GM18508 (cell line): ENCODE measurements around the gene KCTD15.

Source experiments
- ATAC-seq: cut with Tn5 transposase; IDR thresholded peaks from one replicate; pipeline ENCODE4 v1.9.1; 2021; ENCODE audit warnings: moderate number of reproducible peaks; ENCODE audit not compliant: insufficient read depth, unreplicated experiment

Gene KCTD15

DNA sequence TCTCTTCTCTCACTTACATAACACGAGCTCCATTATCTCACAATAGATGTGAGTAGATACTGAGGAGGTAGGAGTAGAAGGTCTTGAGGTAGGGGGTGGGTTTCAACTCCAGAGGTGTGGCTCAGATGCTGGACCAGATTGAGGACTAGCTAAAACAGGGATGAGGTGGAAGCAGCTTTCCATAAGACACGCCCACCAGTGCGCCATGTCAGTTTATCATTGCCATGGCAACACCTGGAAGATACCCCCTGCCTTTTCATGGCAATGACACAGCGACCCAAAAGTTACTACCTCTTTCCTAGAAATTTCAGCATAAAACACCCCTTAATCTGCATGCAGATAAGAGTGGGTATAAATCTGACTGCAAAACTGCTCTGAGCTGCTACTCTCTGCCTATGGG, 44.1 kb downstream of the KCTD15 start:
- ATAC-seq: no peak

DNA sequence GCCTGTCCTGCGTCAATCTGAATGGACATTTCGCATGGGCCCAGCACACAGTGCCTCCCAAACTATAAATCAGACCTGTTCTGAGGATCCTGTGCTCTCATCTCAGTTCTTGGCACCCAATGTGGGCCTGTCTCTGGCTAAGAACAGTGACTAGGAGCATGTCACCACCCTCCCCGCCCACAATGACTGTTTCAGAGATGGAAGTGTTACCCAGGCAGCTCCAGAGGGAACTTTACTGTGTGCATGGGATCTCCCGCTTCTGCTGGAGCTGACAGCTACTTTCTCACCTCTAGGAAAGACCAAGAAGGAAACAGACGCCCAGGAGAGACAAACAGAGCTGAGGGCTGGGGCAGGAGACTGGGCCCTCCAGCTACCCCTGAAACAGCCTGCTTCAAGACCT, 45.0 kb downstream of the KCTD15 start:
- no peak for ATAC-seq

DNA sequence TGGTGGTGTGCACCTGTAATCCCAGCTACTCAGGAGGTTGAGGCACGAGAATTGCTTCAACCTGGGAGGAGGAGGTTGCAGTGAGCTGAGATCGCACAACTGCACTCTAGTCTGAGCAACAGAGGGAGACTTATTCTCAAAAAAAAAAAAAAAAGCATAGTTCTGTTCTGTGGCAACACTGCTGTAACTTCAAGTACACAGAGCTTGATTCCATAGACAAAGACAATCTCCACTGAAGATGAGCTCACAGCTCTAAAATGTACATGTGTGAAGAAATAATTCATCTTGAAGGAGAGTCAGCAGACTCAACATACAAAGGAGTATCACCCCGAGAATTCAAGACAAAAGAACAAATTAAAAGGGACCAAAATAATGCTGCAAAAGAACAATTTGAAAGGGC, 47.8 kb downstream of the KCTD15 start:
- no peak for ATAC-seq

DNA sequence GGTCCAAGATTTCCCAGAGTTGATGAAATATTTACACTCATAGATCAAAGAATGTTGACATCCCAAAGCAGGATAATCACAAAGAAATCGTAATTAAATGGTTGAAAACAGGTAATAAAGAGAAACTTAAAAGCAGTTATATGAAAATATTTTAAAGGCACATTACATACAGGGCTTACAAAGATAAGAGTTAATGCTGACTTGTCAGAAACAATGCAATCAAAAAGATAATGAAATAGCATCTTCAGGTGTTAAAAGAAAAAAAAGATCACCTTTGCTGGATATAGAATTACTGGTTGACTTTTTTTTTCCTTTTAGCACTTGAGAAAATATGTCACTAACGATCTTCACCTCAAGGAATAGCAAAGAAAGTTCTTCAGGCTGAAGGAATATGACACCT, 48.8 kb downstream of the KCTD15 start:
- ATAC-seq: no peak

DNA sequence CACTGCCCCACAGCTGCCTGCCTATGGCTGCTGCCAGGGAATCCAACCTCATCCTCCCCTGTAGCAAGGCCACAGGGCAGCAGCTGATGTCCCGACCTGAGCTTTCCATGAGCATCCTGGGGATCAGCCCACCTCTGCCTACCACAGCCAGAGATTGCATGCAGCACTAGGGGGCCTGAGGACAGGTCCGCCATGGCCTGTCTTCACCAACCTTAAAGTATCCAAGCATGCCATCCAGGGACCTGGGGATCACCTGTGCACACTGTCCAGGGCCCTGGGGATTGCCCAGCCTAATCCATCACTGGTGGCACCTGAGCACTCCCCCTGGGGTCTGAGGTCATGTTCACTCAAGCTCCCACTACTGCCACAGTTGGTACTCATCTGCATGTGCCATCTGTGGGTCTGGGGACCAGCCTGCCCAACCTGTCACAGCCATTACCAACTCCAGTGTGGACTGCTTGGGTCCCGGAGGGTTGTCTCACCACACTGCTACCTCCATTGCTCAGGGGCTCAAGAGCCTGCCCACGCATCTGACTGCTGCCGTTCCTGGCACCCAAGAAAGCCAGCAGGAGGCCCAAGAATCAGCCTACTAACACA, 53.0 kb downstream of the KCTD15 start:
- ATAC-seq: no peak

DNA sequence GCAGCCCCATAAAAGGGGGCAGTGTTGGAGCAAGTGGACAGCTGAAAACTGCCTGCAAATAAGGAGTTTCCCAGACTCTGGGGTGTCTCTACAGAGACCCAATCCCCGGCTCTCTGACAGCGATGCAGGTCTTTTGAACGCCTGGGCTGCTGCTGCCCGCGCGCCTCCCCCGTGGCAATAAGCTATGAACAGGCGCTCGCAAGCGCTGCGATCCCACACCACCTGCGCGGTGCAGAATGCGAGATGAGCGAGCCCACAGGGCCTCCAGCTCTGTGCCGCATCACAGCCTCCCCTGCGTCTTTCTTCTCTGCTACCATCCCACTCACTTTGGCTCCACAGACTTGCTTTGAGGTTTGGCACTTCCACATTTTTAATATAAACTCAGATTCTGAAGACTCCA, 62.3 kb downstream of the KCTD15 start:
- ATAC-seq: no peak

DNA sequence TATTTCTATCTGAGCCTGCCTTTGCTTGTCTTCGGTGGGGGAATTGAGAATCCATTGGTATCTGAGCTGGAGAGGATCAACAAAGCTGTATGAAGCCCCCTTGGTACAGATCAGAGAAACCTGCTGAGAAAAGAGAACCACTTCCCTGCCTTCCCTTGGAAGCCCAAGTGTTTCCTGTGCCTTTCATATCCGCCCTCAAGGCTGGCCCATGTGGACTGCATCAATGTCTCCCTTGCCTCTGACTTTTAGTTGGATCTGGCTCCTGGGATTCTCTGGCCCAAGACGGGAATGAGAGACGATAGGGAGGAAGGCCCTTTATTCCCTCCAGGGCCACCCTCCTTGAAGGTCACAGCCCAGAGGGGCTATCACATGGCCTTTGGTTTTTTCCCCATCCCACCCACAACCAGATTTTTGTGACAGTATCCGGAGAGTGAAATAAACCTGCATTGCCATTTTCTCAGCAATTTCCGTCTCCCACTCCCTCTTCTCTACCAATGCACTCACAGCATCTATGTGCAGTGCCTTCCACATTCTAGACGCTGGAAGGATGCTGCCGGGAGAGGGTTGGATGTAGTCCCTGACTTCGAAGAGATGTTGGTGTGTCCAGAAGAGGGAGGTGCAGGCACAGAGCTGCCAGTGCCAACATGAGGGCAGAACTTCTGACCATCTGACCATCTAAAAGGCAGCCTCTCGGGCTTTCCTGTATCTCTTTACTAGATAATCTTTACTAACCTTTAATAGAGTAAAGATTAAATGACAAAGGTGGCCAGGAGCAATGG, 63.8 kb downstream of the KCTD15 start:
- ATAC-seq: no peak

DNA sequence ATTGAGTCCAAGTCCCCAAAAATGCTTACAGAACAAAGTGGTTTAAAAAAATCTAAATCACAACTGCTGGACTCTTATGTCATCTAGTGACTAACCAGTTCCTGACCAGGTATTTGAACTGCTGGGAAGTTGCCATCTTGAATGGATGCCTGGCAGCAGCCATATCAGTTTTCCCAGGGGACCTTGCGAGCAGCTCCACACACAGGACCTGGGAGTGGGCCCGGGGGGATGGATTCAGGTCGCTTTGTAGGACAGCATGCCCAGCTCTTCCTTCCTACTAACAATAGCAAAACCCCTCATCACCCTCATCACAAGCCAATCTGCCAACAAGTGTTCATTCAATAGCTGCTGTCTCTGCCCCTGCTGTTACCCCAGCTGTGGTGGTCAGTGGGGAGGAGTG, 65.3 kb downstream of the KCTD15 start:
- no peak for ATAC-seq

DNA sequence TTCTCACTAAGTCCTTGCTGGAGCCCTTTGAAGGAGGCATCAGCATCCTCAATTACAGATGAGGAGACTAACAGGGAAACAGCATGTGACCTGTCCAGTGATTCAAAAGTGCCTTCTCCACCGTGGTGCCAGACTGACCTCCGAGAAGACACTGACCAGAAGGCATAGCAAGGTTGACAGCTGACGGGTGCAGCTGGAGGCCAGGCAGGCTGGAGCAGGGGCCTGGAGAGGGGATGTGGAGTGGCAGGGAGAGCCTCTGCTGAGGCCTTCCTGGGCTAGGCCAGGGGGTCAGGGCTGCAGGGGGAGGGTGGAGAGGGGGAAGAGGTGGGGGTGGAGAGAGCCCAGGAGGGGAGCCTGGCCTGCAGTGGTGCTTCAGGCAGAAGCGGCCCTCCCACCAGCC, 66.3 kb downstream of the KCTD15 start:
- no peak for ATAC-seq

DNA sequence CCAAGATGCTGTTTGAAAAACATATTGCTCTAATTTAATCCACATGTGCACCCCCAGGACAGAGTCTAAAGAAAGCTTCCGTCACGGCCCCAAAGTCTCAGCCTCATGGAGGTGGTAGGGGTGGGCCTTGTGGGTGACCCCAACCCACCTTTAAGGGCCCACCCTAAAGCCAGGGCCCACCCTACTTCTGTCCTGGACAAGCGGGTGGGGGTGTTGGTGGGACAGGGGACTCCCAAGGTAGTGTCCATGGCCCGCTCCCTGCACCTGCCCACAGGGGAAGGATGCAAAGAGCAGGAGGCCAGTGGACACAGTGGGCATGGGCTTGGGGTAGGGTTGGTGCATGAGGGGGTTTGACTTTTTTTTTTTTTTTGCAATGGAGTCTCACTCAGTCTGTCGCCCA, 66.8 kb downstream of the KCTD15 start:
- ATAC-seq: no peak

DNA sequence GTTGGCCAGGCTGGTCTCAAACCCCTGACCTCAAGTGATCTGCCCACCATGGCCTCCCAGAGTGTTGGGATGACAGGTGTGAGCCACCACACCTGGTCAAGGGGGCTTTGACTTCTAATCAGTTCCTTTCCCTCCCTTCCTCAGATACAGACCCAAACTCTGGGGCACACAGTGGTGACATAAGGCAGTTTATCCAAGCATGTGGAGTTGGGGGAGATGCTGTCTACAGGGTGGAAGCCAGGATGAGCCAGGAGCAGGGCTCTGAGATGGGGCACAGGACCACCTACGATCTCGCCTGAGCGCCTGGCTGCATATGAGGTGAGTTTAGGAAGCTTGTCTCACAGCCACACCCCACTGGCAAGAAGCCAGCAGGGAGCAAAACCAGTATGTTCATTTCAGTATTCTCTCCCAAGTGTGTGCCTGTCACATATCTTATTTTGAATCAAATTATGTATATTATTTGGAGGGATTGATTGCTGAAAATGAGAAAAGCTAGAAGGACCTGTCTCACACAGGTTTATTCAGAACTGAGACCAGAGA, 67.7 kb downstream of the KCTD15 start:
- no peak for ATAC-seq

DNA sequence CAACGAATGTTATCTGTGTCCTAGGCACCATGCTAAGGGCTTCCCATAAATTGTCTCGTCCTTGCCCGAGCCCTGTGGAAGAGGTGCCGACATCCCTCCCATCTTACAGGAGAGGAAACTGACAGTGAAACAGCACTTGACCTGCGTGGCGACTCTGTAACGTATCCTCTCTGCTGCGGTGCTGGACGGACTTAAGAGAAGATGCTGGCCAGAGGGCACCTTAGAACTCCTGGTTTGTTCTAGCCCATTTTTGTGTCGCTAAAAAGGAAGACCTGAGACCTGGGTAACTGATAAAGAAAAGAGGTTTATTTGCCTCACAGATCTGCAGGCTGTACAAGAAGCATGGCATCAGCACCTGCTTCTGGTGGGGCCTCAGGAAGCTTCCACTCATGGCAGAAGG, 68.6 kb downstream of the KCTD15 start:
- no peak for ATAC-seq
